ENCODE measurements around the gene TPPP3.

Gene TPPP3

GRCh38 chr16:67341250-67341649, 52.0 kb downstream of the TPPP3 start:
- no peak for DNase-seq (ENCODE audit: low read depth)
